ENCODE data around the gene POLR3H.

DNA sequence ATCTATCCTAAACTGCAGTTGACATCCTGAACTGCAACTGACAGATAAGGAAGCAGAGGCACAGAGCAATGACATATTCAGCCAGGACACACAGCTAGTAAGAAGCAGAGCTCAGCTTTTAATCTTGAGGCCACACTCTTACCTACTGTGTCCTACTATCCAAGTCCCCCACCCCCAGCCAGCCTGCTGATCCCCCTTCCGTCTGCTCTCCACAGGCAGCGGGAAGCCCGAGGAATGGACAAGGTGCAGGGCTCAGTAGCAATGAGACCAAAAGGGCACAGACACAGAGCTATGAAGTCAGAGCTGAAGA is 4.3 kb downstream of the POLR3H start:
- no peak for TF ChIP-seq EZH2 (IDR thresholded peaks at IDR 0.05; ENCODE audit: low read depth)
- TF ChIP-seq, protein P1, sequence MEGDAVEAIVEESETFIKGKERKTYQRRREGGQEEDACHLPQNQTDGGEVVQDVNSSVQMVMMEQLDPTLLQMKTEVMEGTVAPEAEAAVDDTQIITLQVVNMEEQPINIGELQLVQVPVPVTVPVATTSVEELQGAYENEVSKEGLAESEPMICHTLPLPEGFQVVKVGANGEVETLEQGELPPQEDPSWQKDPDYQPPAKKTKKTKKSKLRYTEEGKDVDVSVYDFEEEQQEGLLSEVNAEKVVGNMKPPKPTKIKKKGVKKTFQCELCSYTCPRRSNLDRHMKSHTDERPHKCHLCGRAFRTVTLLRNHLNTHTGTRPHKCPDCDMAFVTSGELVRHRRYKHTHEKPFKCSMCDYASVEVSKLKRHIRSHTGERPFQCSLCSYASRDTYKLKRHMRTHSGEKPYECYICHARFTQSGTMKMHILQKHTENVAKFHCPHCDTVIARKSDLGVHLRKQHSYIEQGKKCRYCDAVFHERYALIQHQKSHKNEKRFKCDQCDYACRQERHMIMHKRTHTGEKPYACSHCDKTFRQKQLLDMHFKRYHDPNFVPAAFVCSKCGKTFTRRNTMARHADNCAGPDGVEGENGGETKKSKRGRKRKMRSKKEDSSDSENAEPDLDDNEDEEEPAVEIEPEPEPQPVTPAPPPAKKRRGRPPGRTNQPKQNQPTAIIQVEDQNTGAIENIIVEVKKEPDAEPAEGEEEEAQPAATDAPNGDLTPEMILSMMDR (conservative IDR thresholded peaks at IDR 0.05): no peak

Measured in PC-9 (cell line).